Tongue (tissue), 2 donors: ENCODE measurements around the gene LAMTOR4. TPM values are rescaled to one million over a fixed set of nuclear protein-coding genes. Genes with fewer than 3 reads are reported as not detected.
A peak's percentile ranks its signal among the peaks of the same experiment; 100 is the strongest.

Source experiments
- DNase-seq: peaks from one replicate; pipeline ENCODE4 v3.0.0-alpha.2; 2015
- total RNA-seq: library from RNA; depleted of rRNA; stranded (reverse); fragments of >200 nt; gene quantifications from one replicate; pipeline ENCODE4 v1.2.3, GENCODE V29; 2014

The LAMTOR4 gene
- 57.7 TPM for total RNA-seq

GRCh38 chr7:100148559-100149328, at the start of gene LAMTOR4:
LAMTOR4 (plus strand) TSS chr7:100148918; CDS start chr7:100148973, 55 bp downstream.
- peak; percentile 99 for DNase-seq

DNA sequence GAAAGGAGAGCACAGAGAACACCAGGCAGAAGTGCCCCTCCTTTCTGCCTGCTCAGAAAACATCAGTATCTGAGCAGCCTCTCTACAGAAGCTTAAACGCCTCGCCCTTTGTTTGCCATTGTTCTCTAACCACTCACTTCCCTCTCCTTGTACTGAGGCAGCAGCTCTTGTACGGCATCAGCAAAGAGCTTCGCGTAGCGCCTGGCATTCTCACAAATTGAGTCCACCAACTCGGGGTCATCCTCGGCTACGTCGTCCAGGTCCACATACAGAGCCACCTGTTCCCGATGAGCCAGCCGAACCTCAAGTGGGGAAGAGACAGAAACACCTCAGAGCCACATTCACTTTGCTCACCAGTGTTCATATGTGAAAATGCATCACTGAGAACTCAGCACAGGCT, 49.3 kb upstream of the LAMTOR4 start:
- no peak for DNase-seq

DNA sequence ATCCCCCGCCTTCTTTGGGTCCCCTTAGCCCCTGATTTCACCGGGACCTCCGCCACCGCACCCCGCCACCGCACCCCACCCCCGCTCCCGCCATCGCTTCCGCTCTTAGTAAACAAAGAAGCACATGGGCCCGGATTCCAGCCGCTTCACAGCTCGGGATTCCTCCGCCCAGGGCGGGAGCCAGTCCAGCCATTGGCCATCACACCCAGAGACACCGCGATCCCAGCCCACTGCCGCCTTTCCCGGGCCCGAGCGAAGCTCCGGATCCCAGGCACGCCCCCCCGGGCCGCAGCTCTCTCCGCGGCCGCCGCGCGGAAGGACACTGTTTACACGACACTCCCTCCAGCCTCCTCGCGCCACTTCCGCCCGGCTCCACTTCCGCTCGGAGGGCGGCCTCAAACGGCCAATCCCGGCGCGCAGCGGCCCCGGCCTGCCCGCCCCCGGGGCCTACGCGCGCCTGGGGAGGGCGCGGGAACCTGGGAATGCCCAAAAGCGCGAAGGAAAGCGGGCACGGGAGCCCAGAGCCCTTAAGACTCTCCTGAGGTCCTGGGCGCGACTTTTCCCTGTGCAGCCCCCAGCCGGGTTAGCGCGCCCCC, 48.2 kb upstream of the LAMTOR4 start:
- peak; percentile 98 for DNase-seq

DNA sequence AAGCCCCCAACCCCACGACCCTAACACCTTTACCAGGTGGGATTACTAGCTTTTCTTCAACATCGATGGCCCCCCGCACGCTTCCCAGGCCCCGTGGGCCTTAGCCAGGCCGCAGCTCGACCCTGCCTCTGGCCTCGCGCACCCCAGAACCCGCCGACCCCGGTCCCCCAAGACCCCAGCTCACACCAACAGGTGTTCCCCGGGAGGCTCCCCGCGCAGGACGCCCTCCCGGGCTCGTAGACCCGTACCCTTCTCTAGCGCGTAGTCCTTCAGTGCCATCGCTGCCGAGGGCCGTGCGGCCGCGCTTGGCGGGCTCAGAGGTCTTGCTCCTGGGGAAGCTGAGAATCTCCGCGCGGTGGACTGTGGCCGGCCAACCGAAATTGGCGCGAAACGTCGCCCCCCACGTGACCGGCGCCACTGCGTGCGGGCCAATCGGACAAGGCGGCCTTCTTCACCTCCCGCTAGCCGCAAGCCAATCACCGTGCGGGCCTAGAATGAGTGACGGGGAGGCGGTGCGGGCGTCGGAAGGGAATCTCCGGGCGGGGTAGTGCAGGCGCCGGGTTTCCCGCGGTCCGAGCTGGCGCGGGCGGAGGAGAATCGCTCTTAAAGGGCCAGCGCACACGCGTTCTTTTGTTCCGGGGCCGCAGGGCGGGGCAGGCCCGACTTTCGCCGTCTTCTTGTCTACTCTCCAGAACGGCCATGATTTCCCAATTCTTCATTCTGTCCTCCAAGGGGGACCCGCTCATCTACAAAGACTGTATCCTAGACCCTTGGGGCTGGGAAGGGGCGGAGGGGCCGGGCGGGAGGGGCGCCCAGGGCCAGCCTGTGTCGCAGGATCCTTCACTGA, 47.5 kb upstream of the LAMTOR4 start, which contains the start of the genes AP4M1 and MCM7:
Gene AP4M1, plus strand, starts transcription at position 628 of the 847 bp plus-strand sequence. Its CDS starts 72 bp downstream, at position 700.
Gene MCM7, minus strand, starts transcription at position 382 of the 847 bp plus-strand sequence. Its CDS starts 103 bp downstream, at position 279.
- DNase-seq = peak; percentile 99

- no peak for DNase-seq
Observed at GRCh38 chr7:100102950-100103840, 45.5 kb upstream of the LAMTOR4 start.

DNA sequence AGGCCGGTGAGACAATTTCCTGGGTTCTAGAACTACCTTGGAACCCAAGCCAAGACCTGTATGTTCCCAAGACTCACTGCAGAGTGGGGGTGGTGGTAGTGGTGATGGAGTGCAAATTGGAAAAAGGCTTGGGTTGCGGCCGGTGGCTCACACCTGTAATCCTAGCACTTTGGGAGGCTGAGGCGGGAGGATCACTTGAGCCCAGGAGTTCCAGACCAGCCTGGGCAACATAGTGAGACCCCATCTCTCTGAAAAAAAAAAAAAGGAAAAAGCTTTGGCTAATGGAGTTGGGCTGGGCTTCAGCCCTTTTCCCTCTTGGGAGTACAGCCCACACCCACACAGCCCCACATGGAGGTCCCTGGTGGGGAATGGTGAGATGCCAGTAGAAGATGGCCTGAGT, 43.2 kb upstream of the LAMTOR4 start:
- no peak for DNase-seq

DNA sequence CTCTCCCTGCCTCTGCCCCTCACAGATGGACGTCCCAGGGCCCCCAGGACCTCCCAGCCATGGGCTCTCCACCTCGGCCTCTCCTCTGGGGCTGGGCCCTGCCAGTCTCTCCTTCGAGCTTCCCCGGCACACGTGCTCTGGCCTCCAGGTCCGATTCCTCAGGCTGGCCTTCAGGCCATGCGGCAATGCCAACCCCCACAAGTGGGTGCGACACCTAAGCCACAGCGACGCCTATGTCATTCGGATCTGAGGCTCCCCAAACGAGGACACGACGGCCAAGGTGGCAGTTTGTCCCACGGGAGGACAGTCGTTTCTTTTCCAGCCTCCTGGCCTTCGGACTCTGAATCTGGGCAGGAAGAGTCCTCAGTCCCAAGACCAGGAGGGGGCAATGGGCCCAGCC, 42.1 kb upstream of the LAMTOR4 start:
- DNase-seq = no peak

DNA sequence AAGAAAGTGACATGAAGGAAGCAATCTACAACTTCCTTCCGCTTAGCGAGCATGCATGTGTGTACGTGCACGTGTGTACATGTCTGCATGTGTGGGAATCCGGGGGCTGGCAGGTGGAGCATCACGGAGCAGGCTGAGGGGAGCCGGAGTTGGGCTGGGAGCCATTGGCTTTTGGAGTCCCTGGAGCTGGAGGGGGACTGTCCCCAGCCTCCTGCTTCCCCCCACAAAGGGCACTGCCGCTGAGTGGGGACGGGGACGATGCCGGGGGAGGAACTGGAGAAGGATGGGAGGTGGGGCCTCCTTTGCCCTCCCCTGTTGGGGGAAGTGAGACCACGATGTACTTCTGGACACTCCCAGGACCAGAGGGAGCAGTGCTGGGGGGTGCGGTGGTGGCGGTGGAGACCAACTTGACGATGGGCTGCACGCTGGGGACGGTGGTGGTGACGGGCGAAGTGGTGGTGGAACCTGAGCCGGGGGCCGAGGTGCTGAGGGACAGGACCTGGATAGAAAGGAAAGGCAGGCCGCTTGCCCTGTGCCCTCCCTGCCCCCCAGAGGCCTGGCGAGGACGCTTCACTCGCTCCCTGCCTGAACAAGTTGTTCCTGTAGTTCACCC, 41.5 kb upstream of the LAMTOR4 start:
- no peak for DNase-seq

GRCh38 chr7:100107890-100108289, 40.8 kb upstream of the LAMTOR4 start:
- DNase-seq = no peak

DNA sequence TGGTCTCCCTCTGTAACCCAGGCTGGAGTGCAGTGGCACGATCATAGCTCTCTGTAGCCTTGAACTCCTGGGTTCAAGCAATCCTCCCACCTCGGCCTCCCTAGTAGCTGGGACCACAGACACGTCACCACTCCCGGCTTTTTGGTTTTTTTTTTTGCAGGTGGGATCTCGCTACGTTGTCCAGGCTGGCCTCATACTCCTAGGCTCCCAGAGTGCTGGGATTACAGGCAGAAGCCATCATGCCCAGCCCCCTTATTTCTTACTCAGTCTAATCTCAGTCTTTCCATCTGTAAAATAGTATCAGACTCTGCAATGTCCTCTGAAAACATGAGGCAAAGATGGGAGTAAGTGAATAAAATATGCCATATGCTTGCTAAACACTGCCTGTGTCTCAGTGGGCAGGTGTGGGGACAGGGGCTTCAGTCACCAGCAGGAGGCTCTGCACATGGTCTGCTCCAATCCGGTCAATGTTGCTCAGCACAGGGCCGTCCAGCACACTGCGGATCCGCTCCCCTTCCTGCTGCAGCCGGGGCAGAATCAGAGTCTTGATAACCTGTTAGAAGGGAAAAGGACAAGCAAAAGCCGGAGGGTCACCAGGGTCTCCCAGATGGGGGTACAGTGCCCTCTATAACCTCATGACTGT, 39.1 kb upstream of the LAMTOR4 start:
- DNase-seq = no peak

GRCh38 chr7:100111156-100111555, 37.6 kb upstream of the LAMTOR4 start:
- DNase-seq = no peak

DNA sequence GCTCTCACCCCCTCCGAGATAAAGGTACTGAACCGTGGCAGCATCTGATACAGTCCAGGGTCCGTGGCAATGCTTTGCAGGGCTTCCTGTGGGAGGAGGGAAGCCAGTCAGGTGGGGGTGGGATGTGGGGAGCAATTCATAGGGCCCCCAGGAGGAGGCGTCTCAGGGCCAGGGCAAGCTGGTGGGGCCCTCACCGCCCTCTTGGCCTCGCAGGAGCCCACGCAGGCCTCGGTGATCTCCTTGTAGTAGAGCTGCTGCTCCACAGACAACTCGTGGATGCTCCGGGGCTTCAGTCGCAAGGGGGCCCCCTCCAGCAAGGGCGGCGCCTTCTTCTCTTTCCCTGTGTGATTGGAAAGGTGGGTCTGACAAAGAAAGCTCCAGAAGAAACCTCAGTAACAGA, 36.8 kb upstream of the LAMTOR4 start:
- no peak for DNase-seq

- DNase-seq = no peak
Observed at GRCh38 chr7:100115026-100115425, 33.7 kb upstream of the LAMTOR4 start.

- no peak for DNase-seq
Observed at GRCh38 chr7:100118388-100119071, 30.2 kb upstream of the LAMTOR4 start.

DNA sequence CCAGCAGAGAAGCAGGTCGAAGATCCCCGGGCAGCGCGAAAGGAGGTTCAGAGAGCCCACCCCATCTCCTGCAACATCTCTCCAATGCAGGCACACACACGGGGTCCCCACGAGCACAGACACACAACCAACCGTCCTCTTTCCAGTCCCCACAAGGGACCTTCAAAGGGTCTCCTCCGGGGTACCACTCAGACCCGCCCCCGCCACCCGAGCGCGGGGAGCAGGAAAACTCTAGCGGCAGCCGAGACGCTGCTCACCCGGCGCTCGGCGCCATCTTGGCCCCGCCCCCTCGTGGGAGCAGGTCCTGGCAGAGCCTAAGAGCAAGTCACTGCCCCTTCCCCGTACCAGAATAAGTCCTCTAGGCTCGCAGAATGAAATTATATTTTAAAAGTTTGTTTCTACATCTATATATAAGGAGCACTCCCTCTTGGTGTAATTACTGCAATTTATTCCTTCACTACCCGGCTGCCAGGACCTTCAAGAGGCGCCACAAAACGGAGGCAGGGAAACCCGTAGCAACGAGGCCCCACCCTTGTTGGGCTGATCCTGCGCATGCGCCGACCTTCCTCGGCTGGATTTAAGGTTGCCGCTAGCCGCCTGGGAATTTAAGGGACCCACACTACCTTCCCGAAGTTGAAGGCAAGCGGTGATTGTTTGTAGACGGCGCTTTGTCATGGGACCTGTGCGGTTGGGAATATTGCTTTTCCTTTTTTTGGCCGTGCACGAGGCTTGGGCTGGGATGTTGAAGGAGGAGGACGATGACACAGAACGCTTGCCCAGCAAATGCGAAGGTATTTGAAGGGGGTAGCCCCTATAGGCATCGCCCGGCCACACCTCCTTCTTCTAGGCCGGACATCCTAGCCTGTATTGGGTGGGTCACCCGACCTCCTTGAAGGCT, 29.4 kb upstream of the LAMTOR4 start, which contains the start of the genes CNPY4 and TAF6:
Gene CNPY4, plus strand, starts transcription at position 563 of the 898 bp plus-strand sequence. Its CDS starts 111 bp downstream, at position 674.
Gene TAF6, minus strand, starts transcription at position 287 of the 898 bp plus-strand sequence. CDS start 5,149 bp downstream, outside the sequence.
- DNase-seq = peak; percentile 99

GRCh38 chr7:100119970-100120732, 28.6 kb upstream of the LAMTOR4 start:
- peak; percentile 91 for DNase-seq

- no peak for DNase-seq
Observed at GRCh38 chr7:100120733-100121036, 28.0 kb upstream of the LAMTOR4 start.

DNA sequence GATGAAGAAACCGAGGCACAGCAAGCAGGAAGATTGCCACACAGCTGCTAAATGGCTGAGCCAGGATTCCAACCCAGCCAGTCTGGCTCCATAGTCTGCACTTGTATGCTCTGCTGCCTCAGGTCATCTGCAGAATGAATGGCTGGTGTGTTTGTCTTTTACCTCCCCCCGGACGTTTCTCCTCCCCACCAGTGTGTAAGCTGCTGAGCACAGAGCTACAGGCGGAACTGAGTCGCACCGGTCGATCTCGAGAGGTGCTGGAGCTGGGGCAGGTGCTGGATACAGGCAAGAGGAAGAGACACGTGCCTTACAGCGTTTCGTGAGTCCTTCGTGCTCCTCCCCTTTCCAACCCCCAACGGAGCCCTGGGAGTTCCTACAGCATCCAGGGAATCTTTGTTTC, 26.7 kb upstream of the LAMTOR4 start:
- no peak for DNase-seq
